Stimulated activated CD8-positive, alpha-beta memory T cell treated with anti-CD3 and anti-CD28 coated beads, Interleukin-7, amount 100 ng/mL, for 24 hours (primary cell): ENCODE data around the gene ZNF536.
"Not testable (repeated sequence)": the region's sequence is repeated elsewhere in the genome, so short reads cannot be mapped to it uniquely, and the experiment has no call there.

Experiments used
- DNase-seq: peaks from one replicate; pipeline ENCODE4 v3.0.0-alpha.2; 2020; ENCODE audit warnings: low read depth

The ZNF536 gene

GRCh38 chr19:30486250-30486649 lies 114.1 kb downstream of the ZNF536 start:
- not testable (repeated sequence) for DNase-seq

DNA sequence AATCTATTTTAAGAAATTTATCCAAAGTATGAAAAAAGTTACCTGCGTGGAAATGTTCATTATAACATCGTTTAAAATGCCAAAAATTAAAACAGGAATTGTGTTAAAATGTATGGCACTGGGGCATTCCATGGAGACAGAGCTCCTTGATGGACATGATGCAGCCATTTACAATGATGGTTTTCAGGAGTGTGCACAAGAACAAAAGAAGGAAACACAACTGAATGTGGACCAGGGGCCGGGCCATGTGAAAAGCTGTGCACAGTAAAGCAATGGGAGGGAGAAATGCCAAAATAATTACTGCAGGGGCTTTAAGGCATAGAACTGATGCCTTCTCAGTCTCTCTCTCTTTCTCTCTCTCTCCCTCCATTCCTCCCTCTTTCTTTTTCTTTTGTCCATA lies 115.0 kb downstream of the ZNF536 start:
- no peak for DNase-seq

DNA sequence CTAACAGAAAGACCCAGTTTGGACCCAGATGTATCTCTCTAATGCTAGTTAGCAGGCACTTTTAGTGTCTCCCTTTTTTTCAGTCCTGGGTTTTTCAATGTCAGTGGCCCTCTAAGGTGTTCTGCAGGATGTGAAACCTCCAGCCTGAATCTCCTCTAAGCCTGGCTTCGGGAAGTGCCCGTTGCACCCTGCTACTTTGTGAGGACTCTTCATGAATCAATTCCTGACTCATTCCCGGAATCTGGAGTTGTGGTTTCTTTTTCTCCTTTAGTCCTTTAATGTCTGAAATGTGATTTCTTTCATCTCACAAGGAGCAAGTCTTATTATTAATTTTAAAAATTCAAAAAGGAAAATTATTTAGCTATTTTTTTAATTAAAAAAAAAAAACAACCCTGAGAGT lies 116.0 kb downstream of the ZNF536 start:
- DNase-seq = no peak

- DNase-seq = no peak
These were observed 118.6 kb downstream of the ZNF536 start for GRCh38 chr19:30490760-30491159.

DNA sequence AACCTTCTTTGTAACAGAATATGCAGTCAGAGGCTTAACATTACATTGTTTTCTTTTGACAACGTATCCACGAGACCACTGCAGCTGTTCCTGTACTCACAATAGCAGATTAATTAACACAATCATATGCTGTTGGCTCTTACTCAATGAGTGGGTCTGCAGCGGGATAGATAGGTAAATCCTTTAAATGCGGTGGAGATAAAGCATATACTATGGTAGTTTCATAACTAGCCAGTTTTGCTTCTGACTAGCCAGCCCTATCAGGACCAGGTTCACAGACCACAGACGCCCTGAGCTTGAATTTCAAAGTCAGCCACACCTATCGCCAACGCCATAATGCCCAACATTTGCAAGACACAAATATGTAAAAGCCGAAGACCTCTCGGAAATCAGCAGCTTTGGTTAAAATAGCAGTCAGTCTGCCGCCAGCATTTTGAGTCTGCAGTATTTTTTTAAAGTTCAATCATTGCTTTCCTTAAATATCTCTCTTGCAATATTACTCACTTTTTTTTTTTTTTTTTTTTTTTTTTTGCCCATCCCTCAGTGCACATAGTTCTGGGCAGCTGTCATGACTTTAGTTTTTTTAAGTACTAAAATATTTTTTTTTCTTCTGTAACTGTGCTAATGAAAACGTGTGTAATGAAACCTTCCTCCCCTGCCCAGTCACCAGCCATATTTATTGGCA lies 120.5 kb downstream of the ZNF536 start:
- DNase-seq = no peak

GRCh38 chr19:30497034-30497433 lies 124.8 kb downstream of the ZNF536 start:
- no peak for DNase-seq

- DNase-seq = not testable (repeated sequence)
These were observed 125.9 kb downstream of the ZNF536 start for GRCh38 chr19:30498085-30498484.

- no peak for DNase-seq
These were observed 126.5 kb downstream of the ZNF536 start for GRCh38 chr19:30498707-30499106.

DNA sequence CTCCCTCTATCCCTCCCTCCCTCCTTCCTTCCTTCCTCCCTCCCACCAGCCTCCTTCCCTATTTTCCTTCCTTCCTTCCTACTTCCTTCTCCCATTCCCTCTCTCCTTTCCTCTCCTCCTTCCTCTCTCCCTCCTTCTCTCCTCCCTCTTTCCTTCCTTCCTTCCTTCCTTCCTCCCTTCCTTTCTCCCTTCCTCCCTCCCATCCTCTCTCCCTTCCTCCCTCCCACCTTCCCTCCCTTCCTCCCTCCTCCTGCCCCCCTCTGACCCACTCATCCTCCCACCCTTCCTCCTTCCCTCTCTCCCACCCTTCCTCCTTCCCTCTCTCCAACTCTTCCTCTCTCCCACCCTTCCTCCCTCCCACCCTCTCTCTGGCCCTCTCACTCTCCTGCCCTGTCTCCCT lies 132.1 kb downstream of the ZNF536 start:
- no peak for DNase-seq

DNA sequence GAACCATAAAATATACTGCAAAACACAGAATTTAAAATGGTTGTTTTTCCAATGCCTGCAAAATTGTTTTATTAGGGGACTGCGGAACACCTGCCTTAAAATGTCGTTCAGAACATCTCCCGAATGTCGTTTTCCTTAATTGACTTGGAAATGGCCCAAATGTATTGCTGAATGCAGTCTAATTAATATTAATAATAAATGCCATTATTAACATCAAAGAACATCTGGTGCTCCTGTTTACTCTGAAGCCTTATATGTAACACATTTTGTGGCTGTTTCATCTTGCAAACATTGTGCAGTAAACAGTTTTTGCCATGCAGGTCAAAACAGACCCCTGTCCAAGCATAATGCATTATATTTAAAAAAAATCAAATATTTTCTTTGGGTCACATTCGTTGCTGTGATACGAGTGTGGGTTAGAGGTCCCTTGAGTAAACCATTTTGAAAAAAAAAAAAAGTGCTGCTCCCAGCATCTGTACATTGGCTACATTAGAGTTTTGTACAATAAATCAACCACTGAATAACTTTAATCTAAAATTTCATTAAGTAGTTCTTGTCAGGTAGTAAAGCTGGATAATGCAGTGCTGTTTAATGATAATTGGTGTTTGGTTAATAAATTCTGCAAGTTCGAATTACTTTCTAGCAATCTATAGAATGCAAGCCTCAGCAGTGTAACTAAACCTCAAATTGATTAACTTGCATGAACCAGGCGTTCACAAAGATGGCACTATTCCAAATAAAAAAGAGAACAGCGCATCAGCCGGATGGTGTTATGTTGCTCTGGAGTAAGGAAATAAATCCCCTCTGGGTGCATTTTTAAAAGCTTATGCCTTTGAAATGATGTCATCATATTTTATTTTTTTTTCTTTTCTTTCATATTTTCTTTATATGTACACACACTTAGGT lies 140.2 kb downstream of the ZNF536 start:
- no peak for DNase-seq

DNA sequence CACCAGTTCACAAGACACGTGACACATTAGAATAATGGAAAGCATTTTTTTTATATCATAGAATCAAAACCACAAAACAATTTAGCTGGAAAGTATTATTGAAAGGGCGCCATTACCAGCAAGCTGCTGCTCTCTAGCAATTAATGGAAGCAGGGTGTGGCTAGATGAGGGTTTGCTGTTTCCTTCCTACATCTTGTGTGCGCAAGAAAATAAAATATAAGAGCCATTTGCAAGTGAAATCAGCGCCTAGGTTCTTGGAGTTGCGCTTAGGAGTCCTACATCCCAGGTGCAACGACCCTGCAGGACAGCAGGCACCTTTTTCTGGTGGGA lies 140.9 kb downstream of the ZNF536 start:
- no peak for DNase-seq

GRCh38 chr19:30516111-30516510 lies 143.9 kb downstream of the ZNF536 start:
- DNase-seq = no peak

GRCh38 chr19:30516531-30516930 lies 144.3 kb downstream of the ZNF536 start:
- DNase-seq = no peak

DNA sequence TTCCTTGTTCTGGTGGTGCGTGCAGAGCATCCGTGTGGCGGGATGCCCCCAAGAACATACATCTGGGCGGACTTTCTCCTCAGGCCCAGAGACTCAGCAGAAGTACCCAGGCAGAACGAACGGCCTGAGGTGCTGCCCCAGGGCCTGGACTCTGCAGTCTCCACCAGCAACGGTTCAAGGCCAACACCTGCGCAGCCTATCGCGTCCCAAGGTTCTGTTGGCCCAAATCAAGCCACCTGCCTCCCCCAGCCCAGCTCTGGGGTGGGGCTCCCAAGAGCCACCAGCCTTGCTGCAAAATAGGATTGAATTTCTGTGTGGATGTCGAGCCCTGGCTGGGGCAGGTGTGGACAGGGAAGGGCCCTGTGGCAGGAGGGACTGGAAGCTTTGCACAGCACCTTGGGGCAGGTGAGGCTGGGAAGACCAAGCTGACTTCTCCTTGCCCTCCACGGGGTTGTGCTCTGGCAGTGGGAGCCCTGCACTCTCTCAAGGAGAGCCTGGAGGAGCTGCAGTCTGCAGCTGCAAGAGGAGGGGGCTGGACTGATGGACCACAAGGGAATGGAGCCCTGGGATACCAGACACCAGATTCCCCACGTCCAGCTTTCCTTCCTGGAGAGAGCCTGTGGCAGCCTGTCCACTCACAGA lies 146.9 kb downstream of the ZNF536 start:
- DNase-seq = no peak

GRCh38 chr19:30519607-30520205 lies 147.5 kb downstream of the ZNF536 start:
- DNase-seq = no peak

- DNase-seq = no peak
These were observed 148.7 kb downstream of the ZNF536 start for GRCh38 chr19:30520735-30521479.

DNA sequence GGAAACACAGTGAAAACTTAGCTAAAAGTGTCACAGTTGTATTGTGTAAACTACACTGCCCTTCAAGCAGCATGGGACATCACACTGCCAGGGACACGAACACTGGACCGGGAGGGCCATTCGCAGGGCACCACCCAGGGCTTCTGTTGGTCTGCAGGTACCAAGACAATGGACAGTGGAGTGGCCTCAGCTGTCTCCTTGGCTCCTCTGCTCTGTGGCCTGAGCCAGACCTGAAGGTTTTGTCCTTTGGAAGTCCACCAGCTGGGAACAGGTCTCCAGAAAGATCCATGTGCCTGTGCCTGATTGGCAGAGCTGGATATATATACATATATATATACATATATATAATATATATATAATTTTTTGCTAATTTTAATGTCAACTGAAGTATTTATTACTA lies 149.8 kb downstream of the ZNF536 start:
- DNase-seq = no peak

GRCh38 chr19:30522341-30522740 lies 150.2 kb downstream of the ZNF536 start:
- DNase-seq = no peak

GRCh38 chr19:30523791-30524190 lies 151.6 kb downstream of the ZNF536 start:
- no peak for DNase-seq

- DNase-seq = no peak
These were observed 153.2 kb downstream of the ZNF536 start for GRCh38 chr19:30525383-30525782.

DNA sequence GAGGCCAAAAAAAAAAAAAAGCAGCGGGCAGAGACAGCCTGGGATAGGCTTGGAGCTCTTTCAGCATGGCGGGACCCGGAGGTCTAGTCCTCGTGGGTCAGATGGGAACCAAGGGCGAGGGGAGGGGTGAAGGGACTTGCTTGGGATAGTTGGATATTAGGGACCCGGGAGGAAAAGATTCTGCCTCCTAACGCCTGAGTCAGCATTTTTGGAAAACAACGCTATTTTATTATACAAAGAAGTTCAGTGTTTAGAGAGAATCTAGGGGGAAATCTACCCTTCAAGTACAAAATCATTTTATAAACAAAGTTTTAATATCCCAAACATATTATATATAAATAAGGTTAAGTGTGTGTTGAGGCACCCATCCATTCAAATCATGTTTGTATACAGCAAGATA lies 156.7 kb downstream of the ZNF536 start:
- DNase-seq = no peak

GRCh38 chr19:30529876-30530275 lies 157.7 kb downstream of the ZNF536 start:
- DNase-seq = no peak
